Measurements from ENCODE around the gene PMPCB.

PMPCB gene

GRCh38 chr7:103314852-103315251 lies 17.6 kb downstream of the PMPCB start (continued):
- TF ChIP-seq KLF16 (tag by site-specific recombination; IDR thresholded peaks at IDR 0.05), result no peak

- CTCF ChIA-PET, result no interaction called here
- Histone ChIP-seq H3K9me3 (ENCODE audit: control insufficient read depth, insufficient read depth, low read depth, low read length) (no peaks in the 10 kb centered on the region), H3K36me3 (ENCODE audit: control insufficient read depth in 2 of 2, insufficient read depth in 1 of 2, low read length in 2 of 2) (peaks cover 69 to 92% of the 10 kb centered on the region in 2 experiments), H3K4me1 (ENCODE audit: control insufficient read depth, insufficient read depth, low read length) (no peaks in the 10 kb centered on the region), H3K4me3 (ENCODE audit: low read depth, low read length) (no peak overlapping the region), H3K27ac (ENCODE audit: extremely low read depth, low read depth, low read length) (no peak overlapping the region)
- TF ChIP-seq ZNF211 (tag by site-specific recombination; IDR thresholded peaks at IDR 0.05; ENCODE audit: low read depth) (no peak), ELK4 (IDR thresholded peaks at IDR 0.05; ENCODE audit: borderline replicate concordance, low read depth, low read length) (no peak), OVOL3 (tag by site-specific recombination; IDR thresholded peaks at IDR 0.05) (no peak), ZNF701 (tag by site-specific recombination; IDR thresholded peaks at IDR 0.05) (no peak), SP7 (tag by site-specific recombination; IDR thresholded peaks at IDR 0.05) (no peak), ZNF596 (tag by site-specific recombination; IDR thresholded peaks at IDR 0.05) (no peak), ZNF433 (tag by site-specific recombination; IDR thresholded peaks at IDR 0.05; ENCODE audit: low read depth) (no peak), ZNF202 (tag by site-specific recombination; IDR thresholded peaks at IDR 0.05; ENCODE audit: borderline replicate concordance) (no peak), HOXD13 (CRISPR knock-in tag; IDR thresholded peaks at IDR 0.05; ENCODE audit: borderline replicate concordance) (no peak)
- TF ChIP-seq, protein P1, sequence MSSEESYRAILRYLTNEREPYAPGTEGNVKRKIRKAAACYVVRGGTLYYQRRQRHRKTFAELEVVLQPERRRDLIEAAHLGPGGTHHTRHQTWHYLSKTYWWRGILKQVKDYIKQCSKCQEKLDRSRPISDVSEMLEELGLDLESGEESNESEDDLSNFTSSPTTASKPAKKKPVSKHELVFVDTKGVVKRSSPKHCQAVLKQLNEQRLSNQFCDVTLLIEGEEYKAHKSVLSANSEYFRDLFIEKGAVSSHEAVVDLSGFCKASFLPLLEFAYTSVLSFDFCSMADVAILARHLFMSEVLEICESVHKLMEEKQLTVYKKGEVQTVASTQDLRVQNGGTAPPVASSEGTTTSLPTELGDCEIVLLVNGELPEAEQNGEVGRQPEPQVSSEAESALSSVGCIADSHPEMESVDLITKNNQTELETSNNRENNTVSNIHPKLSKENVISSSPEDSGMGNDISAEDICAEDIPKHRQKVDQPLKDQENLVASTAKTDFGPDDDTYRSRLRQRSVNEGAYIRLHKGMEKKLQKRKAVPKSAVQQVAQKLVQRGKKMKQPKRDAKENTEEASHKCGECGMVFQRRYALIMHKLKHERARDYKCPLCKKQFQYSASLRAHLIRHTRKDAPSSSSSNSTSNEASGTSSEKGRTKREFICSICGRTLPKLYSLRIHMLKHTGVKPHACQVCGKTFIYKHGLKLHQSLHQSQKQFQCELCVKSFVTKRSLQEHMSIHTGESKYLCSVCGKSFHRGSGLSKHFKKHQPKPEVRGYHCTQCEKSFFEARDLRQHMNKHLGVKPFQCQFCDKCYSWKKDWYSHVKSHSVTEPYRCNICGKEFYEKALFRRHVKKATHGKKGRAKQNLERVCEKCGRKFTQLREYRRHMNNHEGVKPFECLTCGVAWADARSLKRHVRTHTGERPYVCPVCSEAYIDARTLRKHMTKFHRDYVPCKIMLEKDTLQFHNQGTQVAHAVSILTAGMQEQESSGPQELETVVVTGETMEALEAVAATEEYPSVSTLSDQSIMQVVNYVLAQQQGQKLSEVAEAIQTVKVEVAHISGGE (tag by site-specific recombination; conservative IDR thresholded peaks at IDR 0.05; ENCODE audit: low read depth), result no peak
- TF ChIP-seq, protein P2, sequence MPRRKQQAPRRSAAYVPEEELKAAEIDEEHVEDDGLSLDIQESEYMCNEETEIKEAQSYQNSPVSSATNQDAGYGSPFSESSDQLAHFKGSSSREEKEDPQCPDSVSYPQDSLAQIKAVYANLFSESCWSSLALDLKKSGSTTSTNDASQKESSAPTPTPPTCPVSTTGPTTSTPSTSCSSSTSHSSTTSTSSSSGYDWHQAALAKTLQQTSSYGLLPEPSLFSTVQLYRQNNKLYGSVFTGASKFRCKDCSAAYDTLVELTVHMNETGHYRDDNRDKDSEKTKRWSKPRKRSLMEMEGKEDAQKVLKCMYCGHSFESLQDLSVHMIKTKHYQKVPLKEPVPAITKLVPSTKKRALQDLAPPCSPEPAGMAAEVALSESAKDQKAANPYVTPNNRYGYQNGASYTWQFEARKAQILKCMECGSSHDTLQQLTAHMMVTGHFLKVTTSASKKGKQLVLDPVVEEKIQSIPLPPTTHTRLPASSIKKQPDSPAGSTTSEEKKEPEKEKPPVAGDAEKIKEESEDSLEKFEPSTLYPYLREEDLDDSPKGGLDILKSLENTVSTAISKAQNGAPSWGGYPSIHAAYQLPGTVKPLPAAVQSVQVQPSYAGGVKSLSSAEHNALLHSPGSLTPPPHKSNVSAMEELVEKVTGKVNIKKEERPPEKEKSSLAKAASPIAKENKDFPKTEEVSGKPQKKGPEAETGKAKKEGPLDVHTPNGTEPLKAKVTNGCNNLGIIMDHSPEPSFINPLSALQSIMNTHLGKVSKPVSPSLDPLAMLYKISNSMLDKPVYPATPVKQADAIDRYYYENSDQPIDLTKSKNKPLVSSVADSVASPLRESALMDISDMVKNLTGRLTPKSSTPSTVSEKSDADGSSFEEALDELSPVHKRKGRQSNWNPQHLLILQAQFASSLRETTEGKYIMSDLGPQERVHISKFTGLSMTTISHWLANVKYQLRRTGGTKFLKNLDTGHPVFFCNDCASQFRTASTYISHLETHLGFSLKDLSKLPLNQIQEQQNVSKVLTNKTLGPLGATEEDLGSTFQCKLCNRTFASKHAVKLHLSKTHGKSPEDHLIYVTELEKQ (tag by site-specific recombination; IDR thresholded peaks at IDR 0.05; ENCODE audit: borderline replicate concordance), result no peak
- POLR2A ChIA-PET, result interaction anchor here (1.6 kb wide), 1 partner anchor 31 kb away, joined by 6 read pairs; the partner anchor contains the start of gene PSMC2
Observed at GRCh38 chr7:103316380-103316941, 19.2 kb downstream of the PMPCB start.

GRCh38 chr7:103317009-103317408 lies 19.8 kb downstream of the PMPCB start:
- H3K27ac ChIP-seq (ENCODE audit: extremely low read depth, low read depth, low read length), result no peak overlapping the region
- peaks cover 66 to 91% of the 10 kb centered on the region in 2 experiments for H3K36me3 ChIP-seq (ENCODE audit: control insufficient read depth in 2 of 2, insufficient read depth in 1 of 2, low read length in 2 of 2)
- no peak for TF ChIP-seq IKZF3 (tag by site-specific recombination; IDR thresholded peaks at IDR 0.05)
- TF ChIP-seq, protein P3, sequence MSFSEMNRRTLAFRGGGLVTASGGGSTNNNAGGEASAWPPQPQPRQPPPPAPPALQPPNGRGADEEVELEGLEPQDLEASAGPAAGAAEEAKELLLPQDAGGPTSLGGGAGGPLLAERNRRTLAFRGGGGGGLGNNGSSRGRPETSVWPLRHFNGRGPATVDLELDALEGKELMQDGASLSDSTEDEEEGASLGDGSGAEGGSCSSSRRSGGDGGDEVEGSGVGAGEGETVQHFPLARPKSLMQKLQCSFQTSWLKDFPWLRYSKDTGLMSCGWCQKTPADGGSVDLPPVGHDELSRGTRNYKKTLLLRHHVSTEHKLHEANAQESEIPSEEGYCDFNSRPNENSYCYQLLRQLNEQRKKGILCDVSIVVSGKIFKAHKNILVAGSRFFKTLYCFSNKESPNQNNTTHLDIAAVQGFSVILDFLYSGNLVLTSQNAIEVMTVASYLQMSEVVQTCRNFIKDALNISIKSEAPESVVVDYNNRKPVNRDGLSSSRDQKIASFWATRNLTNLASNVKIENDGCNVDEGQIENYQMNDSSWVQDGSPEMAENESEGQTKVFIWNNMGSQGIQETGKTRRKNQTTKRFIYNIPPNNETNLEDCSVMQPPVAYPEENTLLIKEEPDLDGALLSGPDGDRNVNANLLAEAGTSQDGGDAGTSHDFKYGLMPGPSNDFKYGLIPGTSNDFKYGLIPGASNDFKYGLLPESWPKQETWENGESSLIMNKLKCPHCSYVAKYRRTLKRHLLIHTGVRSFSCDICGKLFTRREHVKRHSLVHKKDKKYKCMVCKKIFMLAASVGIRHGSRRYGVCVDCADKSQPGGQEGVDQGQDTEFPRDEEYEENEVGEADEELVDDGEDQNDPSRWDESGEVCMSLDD (tag by site-specific recombination; IDR thresholded peaks at IDR 0.05), result no peak
- no peak for TF ChIP-seq BCL11B (tag by site-specific recombination; IDR thresholded peaks at IDR 0.05; ENCODE audit: low read depth)
- no peak for TF ChIP-seq ZNF121 (tag by site-specific recombination; IDR thresholded peaks at IDR 0.05)
- TF ChIP-seq ZNF596 (tag by site-specific recombination; IDR thresholded peaks at IDR 0.05), result no peak
- H3K4me1 ChIP-seq (ENCODE audit: control insufficient read depth, insufficient read depth, low read length), result no peaks in the 10 kb centered on the region
- ChIA-PET POLR2A (interaction anchor here (1.6 kb wide), 1 partner anchor 31 kb away, joined by 6 read pairs; the partner anchor contains the start of gene PSMC2), CTCF (no interaction called here)
- no peaks in the 10 kb centered on the region for H3K9me3 ChIP-seq (ENCODE audit: control insufficient read depth, insufficient read depth, low read depth, low read length)
- H3K4me3 ChIP-seq (ENCODE audit: low read depth, low read length), result no peak overlapping the region

All from HEK293 (cell line).